ENCODE results near the gene LAMC2.

LAMC2 gene

DNA sequence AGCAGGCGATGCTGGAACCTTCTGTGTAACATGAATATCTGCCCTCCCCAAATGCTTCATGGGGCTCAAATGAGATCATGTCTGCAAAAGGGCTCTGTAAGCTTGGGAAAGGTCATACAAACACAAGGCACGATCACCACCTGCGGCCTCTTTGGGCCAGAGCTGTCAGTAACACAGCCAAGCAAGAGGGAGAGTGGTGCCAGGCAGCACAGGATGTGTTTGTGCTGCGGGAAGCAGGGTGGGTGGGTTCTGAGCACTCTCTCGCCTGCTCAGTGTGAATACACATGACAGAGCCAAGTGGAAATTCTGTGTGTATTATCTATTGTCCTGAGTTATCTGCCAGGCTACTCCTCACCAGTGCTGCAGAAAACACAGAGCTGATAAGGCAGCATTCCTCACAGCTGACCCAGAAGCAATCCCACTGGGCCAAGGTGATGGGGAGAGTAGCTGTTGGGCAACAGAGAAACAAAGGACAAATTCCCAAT lies 101.2 kb downstream of the LAMC2 start:
- DNase-seq (ENCODE audit: low read depth in 2 of 2), result no peak

DNA sequence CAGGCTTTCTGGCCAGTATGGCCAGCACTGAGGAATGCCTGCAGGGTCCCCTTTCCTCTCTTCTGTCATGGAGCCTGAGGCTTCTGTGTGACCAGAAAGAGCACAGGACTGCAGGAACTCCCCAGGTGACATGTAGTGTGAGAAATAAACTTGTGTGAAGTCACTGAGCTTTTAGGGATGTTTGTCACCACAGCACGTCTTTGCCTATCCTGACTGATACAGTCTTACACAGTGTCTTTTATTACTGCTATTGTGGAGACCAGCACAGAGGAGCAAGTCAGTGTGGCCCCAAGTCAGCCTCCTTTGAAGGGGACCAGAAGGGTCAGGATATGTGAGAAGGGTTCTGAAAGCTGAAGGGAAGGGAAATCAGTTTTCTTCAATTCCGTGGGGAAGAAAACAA lies 102.5 kb downstream of the LAMC2 start:
- DNase-seq (ENCODE audit: low read depth in 2 of 2), result no peak

DNA sequence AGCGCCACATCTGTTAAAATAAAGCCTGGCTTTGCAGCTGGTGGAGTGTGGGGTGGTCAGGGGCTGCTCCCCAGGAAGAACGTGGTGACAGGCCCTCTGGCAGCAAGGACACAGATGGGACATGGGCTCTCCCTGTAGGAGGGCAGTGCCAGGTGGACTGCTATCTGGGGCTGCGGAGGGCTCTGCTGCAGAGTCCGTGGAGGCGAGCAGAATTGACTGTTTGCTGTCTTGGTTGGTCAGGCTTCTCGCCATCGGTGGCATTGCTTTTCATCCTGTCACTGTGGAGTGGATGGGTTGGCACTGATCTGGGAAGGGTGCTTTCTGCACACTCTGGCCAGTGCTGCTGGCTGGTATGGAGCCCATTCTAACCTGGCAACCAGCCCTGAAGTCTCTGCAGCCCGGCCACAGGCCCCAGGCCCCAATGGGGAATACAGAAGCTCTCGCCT lies 103.0 kb downstream of the LAMC2 start:
- no peak for DNase-seq (ENCODE audit: low read depth in 2 of 2)

DNA sequence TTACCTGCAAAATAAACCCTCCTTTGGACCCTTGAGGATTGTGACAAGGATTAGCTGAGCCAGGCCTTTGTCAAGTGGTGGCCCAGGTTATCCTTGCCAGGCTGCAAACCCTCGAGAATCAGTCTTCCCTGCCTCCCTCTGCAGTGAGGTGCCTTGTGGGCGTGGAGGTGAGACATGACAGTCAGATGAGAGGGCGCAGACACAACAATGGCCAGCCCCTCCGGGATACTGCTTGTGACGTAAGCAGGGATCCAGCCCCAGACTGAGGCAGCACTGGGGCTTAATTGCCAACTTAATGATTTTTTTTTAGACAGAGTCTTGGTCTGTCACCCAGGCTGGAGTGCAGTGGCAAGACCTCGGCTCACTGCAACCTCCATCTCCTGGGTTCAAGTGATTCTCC lies 104.6 kb downstream of the LAMC2 start:
- no peak for DNase-seq (ENCODE audit: low read depth in 2 of 2)

DNA sequence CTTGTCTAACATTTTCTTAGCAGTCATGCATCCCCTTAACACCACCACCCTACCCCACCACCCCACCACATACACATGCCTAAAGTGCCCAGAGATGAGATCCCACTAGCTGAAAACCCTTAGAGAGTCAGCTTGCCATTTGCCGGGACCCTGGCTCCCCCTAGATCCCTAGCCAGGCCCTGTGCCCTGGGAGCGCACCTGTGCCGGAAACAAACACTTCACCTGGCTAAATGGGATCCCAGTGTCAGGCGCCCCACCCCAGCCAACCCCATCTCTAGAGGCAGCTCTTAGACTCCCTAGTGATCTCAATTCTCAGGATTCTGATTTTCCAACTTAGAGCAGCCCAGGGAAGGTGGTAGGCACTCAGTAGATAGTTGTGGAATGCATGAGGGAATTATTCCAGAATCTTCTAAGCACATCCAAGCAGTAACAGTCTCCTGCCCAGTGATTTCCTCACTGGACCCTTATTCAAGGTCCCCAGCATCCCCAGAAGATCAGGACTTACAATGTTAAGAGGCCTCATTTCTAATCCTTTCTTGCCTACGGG lies 105.2 kb downstream of the LAMC2 start:
- DNase-seq (ENCODE audit: low read depth in 2 of 2), result no peak

DNA sequence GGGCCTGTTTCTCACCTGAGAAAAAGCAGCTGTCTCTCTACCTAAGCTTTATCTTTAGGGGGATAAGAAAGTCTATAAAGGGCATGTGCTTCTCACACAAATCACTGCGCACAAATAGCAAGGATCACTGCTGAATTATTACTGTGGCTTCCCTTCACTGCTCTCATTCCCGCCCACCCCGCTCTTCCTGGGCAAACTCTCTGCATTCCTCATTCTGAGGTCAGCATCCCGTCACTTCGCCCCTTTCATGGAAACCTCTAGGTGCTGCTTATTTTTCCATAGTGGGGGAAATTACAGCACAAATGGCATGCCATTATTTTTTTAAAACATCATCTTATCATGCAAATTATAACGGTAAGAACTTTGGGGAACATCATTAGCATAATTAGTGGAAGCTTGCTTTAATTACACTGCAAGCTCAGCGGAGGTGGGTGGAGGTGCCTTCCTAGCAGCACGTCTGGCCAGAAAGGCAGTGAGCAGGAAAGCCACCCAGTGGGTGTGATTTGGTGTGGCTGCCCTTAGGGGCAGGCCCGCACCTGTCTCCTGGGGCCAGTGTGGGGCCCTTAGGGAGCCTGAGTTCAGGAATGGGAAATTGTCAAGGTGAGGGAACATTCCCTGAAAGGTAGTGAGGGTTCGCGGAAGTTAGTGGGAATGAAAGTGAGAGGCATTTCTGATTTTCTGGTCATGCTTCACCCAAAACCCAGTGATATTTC lies 105.9 kb downstream of the LAMC2 start:
- no peak for DNase-seq (ENCODE audit: low read depth in 2 of 2)

DNA sequence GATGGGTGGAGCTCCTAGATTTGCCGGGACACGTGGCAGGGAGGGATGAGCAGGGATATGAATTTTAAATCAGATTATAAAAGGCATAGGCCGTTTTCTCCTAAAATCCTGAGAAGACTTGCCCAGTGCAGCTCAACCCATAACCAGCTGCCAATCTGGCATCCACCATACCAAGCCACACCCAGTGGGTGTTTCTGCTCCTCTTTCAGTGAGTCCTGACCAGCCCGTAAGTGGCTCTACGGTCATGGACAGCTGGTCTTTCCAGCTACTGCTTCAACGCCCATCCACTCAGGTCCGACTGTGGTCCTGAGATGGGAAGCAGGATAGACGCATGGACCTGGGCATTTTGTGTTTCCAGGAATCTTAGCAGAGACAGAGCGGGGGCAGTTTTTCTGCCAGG lies 107.2 kb downstream of the LAMC2 start:
- no peak for DNase-seq (ENCODE audit: low read depth in 2 of 2)

DNA sequence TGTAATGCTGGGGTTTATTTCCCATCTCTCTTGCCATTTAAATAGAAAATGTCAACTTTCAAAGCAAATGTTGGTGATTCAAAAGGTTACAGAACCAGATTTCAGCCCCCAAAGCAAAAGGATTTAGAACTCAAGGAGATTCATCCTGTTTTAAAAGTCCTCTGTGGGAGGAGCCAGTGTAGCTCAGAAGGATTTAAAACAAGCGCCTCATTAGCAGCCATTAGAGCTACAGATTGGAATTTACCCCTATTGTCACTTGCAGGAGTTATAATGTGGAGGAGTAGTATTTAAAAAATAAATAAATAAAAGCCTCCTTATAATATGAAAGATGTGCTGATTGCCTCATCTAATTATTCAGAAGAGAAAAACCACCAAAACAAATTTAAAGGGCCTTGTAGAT lies 107.8 kb downstream of the LAMC2 start:
- DNase-seq (ENCODE audit: low read depth in 2 of 2), result no peak
